ENCODE measurements around the gene MARVELD2. TPM values are rescaled to one million over a fixed set of nuclear protein-coding genes. Genes with fewer than 3 reads are reported as not detected.

Gene MARVELD2
- total RNA-seq, 1 experiment from 2014 or later = 21.6 TPM

- H4K20me1 ChIP-seq (ENCODE audit: insufficient read depth) = no peaks in the 10 kb centered on the region
- TF ChIP-seq TCF7L2 (IDR thresholded peaks at IDR 0.05; ENCODE audit: borderline replicate concordance, extremely low read depth, insufficient read depth, insufficient read length) (no peak), FOSL1 (IDR thresholded peaks at IDR 0.05; ENCODE audit: low read depth) (no peak), ELF1 (IDR thresholded peaks at IDR 0.05; ENCODE audit: borderline replicate concordance, low read depth) (no peak), POLR2AphosphoS5 (IDR thresholded peaks at IDR 0.05; ENCODE audit: low read depth, low read length) (no peak), SP1 (IDR thresholded peaks at IDR 0.05; ENCODE audit: low read depth) (no peak), ZNF274 (IDR thresholded peaks at IDR 0.05; ENCODE audit: low read depth, low read length) (no peak), REST (IDR thresholded peaks at IDR 0.05; ENCODE audit: low read depth) (no peak), RAD21 (IDR thresholded peaks at IDR 0.05; ENCODE audit: low read depth) (no peak), EGR1 (IDR thresholded peaks at IDR 0.05; ENCODE audit: low read depth) (no peak)
- H2AFZ ChIP-seq (ENCODE audit: low read depth, low read length, poor library complexity, severe bottlenecking) = no peak overlapping the region
- H3K36me3 ChIP-seq (ENCODE audit: control insufficient read depth in 1 of 2, insufficient read depth in 2 of 2, low read length in 2 of 2) = peaks cover 0 to 7% of the 10 kb centered on the region in 2 experiments; a peak in 3 of 4 replicates
- no peaks in the 10 kb centered on the region for H3K9me2 ChIP-seq (ENCODE audit: insufficient read depth)
- no TSS peak for BruUV-seq (replicated peaks)
- ChIA-PET POLR2A (no interaction called here), CTCF (interaction anchor here (1.0 kb wide), 1 partner anchor 40 kb away, joined by 4 read pairs; the partner anchor contains the start of gene CCDC125), RAD21 (ENCODE audit: low non-redundant PET in 1 of 2, low total read pairs in 2 of 2, uncharacterized antibody in 2 of 2, unreplicated experiment in 2 of 2) (no interaction called here)
- H3K4me2 ChIP-seq (ENCODE audit: low read length) = no peak overlapping the region
- H3K9me3 ChIP-seq (ENCODE audit: control insufficient read depth in 1 of 2, insufficient read depth in 1 of 2, low read depth in 1 of 2, low read length in 2 of 2) = no peaks in the 10 kb centered on the region
- H3K4me1 ChIP-seq (ENCODE audit: control insufficient read depth in 1 of 2, insufficient read depth in 2 of 2, low read length in 2 of 2) = peaks cover 7 to 20% of the 10 kb centered on the region in 2 experiments; a peak in 3 of 4 replicates
- peaks cover 42% of the 10 kb centered on the region for H3K79me2 ChIP-seq (ENCODE audit: insufficient read depth, low read length)
- no peaks in the 10 kb centered on the region for H3K27me3 ChIP-seq (ENCODE audit: insufficient read depth, low read length)
- intact Hi-C loops (cut with micrococcal nuclease) = no loop called here
- no peak overlapping the region for H3K4me3 ChIP-seq (replicated peaks in 1 of 2; ENCODE audit: low read depth in 1 of 2, low read length in 2 of 2)
- no peak for DNase-seq (ENCODE audit: low read depth, low spot score)
- no peak for ATAC-seq
- H3K27ac ChIP-seq (ENCODE audit: low read depth, low read length) = no peak overlapping the region
- no peak overlapping the region for H3K9ac ChIP-seq (ENCODE audit: low read length)
These were observed 42.5 kb upstream of the MARVELD2 start for GRCh38 chr5:69372394-69372793.
